OCI-LY3 (cell line): Measurements from ENCODE around the gene PTGES3L.

Experiments used
- EZH2phosphoT487 ChIP-seq: fragments of 200-600 bp; shearing (Covaris generic); IDR thresholded peaks from 2 replicates; pipeline ENCODE4 v1.6.1; 2018; ENCODE audit warnings: antibody characterized with exemption, mixed run types, low read depth
- TF ChIP-seq, protein P1 (sequence below): fragments of 200-600, 300-600 bp; sonication (generic); IDR thresholded peaks from 2 replicates; pipeline ENCODE4 v1.5.1; 2014; ENCODE audit warnings: antibody characterized with exemption, low read length, low read depth

DNA sequence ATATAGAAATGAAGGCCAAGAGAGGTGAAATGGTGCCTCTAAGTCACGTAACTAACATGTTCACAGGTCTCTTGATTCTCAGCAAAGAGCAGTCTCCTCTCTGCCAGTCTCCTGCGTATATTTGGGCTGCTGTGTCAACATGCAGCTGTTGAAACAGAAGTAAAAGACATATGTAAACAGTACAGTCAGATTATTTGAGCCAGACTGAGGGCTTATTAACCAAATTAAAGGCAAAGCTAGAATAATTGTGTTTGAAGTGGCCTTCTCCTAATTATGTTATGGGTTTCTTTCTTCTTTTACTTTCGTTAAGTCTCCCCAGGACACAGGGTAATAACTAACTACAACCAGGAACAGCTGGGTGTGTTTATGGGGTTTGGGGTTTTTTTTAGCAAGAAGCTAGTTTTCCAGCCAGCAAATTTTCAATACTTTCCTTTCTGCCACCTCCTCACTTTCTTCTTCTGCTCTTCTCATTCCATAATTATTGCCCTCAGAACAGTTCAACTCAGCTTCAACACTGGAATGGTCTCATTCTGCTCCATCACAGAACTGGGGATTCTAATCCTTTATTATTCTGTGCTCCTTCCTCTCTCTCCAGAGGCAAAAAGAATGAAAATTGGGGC lies 60.9 kb downstream of the PTGES3L start:
- TF ChIP-seq, protein P1, sequence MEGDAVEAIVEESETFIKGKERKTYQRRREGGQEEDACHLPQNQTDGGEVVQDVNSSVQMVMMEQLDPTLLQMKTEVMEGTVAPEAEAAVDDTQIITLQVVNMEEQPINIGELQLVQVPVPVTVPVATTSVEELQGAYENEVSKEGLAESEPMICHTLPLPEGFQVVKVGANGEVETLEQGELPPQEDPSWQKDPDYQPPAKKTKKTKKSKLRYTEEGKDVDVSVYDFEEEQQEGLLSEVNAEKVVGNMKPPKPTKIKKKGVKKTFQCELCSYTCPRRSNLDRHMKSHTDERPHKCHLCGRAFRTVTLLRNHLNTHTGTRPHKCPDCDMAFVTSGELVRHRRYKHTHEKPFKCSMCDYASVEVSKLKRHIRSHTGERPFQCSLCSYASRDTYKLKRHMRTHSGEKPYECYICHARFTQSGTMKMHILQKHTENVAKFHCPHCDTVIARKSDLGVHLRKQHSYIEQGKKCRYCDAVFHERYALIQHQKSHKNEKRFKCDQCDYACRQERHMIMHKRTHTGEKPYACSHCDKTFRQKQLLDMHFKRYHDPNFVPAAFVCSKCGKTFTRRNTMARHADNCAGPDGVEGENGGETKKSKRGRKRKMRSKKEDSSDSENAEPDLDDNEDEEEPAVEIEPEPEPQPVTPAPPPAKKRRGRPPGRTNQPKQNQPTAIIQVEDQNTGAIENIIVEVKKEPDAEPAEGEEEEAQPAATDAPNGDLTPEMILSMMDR, result no peak
- no peak for TF ChIP-seq EZH2phosphoT487
